HG02943 (cell line): Measurements from ENCODE around the gene CENPV.
A peak's percentile ranks its signal among the peaks of the same experiment; 100 is the strongest.
"Not testable (repeated sequence)": the region's sequence is repeated elsewhere in the genome, so short reads cannot be mapped to it uniquely, and the experiment has no call there.

Experiments
- ATAC-seq: cut with Tn5 transposase; IDR thresholded peaks from one replicate; pipeline ENCODE4 v1.9.1; 2021; ENCODE audit warnings: mild to moderate bottlenecking, low read depth, moderate library complexity; ENCODE audit not compliant: unreplicated experiment

Gene CENPV

DNA sequence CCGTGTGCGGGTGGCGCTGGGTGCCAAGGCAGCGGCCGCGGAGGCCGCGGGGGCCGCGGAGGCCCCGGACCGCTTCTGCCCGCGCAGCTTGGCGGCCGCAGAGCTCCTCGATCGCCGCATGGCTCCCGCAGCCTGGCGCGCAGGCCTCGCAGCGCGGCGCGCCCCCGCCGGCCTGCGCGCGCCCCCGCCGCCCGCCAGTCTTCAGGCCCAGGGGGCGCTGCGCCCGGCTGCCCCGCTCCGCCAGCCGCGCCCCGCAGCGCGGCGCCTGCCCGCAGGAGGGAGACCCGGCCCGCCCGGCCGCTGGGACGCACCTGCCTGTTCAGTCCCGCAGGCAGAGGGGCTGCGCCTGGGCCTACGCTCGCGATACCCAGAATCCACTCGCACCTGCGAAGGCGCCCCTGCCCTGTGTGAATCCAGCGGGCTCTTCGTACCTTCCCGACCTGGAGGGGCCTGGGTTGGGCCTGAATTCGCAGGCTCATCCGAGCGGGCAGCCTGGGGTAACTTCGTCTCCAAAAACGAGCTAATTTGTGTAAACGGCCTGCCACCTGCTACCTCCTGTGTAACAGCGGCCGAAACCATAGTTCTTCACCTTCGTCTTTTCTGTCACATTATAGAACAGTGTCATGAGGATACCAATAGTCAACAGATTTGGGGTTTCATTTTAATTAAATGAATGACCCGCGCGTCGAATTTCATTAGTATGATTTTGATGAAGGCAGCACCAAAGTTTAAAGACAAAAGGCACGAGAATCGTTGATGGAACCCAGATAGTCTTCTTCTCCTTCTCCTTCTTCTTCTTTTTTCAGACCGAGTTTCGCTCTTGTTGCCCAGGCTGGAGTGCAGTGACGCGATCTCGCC lies at the start of gene CENPV:
Gene CENPV (minus strand): TSS at position 153 of the 858 bp plus-strand sequence. CDS start 33 bp downstream, at position 120.
- peak; percentile 57 for ATAC-seq

DNA sequence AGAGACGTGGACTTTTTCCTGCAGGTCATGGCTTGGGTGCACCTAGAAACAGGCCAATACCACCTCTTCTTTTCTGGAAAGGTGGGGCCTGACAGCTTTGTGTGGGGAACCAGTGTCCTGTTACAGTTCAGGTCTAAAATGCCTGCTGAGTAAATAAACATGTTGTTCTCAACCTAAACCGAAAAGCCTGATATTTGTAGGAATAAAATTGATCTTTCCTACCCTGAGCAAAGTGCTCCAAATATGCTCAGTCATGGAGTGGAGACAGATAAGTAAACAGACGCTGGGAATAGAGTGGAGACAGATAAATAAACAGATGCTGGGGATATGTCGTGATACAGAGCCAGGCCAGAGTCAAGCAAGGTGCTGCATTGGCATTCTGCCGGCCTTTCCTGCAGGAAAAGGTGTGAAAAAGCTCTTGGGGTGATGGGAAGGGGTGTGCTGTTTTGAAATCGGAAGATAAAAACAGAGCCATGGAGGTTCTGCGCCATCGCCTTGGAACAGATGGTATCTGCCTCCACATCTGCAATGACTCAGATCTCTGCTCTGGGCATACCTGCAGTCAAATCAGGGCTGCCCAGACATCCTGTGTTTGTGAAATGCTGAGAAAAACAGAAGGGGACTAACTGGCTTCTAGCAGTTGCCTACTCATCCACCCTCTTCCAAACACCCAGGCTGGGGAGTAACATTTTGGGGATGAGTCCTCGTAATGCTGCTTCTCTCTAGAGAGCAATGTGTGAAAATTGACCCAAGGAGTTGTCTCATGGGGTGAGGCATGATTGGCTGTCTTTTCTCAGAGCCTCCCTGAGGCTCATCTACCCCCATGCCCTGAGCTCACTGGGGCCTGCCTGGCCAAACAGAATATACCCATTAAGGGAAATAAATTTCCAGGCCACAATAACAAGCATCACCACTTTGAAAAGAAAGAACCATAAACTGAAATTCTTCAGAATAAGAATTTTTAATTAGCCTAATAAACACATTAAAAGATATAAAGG lies 45.3 kb upstream of the CENPV start:
- no peak for ATAC-seq

DNA sequence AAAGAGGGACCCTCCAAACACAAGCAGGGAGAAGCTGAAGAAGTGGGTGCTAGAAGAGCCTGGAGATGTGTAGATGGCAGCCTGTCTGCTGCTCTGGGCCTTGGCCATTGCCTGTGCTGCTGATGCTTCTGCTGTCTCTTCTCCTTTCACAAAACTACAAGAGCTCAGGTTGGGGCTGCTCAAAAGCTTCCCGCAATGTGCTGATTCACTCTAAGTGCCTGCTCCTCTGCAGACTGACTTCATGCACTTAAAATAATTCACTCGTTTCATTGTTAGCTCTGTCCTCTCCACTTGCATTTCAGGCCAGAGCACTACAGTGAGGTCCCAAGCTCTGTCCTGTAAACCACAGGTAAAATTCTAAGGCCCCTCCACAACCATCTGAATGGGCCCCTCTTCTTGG lies 43.4 kb upstream of the CENPV start:
- ATAC-seq: not testable (repeated sequence)

DNA sequence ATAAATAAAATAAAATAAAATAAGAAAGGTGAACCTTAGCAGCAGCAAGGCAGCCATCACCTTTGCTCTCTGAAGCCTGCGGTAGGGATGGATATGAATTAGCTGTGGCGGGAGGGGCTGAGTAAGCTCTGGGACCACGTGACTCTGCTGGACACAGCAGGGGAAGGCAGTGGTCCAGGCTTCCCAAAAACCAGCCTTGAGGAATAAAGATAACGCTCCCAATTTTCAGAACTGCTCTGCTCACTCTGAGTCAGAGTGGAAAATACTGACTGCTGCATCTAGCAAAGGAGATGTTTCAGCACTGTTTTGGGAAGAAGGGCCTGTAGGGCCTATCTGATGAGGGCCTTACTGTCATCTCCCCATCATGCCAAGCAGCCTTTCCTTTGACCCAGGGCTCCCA lies 42.6 kb upstream of the CENPV start:
- not testable (repeated sequence) for ATAC-seq

DNA sequence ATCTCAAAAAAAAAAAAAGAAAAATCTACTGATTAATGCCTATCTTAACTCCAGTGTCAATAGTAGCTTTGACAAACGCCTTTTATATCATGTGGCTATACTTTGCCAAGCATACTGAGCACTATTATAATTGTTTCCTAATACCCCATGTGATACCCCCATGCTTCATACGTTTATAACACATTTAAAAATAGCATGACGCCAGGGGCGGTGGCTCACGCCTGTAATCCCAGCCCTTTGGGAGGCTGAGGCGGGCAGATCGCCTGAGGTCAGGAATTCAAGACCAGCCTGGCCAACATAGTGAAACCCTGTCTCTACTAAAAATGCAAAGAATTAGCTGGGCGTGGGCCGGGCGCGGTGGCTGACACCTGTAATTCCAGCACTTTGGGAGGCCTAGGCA lies 39.2 kb upstream of the CENPV start:
- ATAC-seq: not testable (repeated sequence)

DNA sequence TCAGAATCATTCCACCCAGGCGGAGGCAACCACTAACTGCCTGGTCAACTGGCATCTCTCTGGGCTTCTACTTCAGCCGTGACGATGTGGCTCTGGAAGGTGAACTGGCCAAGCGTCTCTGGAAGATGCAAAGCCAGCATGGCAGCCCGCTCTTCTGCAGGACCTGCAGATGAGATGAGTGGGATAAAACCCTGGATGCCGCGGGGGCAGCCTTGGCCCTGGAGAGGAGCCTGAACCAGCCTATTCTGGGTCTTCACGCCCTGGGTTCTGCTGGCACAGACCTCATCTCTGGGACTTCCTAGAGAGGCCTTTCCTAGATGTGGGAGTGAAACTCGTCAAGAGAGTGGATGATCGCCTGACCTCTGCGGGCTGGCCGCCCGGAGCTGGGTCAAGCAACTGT lies 38.2 kb upstream of the CENPV start:
- no peak for ATAC-seq

DNA sequence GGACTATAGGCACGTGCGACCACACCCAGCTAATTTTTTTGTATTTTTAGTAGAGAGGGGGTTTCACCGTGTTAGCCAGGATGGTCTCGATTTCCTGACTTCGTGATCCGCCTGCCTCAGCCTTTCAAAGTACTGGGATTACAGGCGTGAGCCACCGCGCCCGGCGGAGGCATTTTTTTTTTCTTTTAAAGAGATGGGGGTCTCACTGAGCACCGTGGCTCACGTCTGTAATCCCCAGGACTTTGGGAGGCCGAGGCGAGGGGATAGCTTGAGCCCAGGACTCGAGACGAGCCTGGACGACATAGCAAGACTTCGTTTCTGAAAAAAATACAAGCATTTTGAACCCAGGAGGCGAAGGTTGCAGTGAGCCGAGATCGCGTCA lies 32.8 kb upstream of the CENPV start:
- ATAC-seq: not testable (repeated sequence)

DNA sequence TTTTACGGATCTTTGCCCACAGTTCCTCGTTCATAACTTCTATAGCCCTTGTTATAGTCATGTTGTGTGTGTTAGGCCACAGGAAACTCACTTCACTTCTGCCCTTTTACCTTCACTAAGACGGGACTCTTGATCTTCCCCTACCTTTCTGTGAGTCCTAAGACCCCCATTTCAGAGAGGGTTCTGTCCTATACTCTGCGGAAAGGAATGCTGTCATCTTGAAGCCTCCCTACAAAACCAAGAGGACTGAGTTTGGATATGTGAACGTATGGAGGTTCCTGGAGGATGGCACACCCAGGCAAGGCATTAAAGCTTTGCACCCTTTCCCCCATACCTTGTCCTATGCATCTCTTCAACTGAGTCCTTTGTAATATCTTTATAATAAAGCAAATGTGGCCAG lies 31.3 kb upstream of the CENPV start:
- ATAC-seq: no peak

DNA sequence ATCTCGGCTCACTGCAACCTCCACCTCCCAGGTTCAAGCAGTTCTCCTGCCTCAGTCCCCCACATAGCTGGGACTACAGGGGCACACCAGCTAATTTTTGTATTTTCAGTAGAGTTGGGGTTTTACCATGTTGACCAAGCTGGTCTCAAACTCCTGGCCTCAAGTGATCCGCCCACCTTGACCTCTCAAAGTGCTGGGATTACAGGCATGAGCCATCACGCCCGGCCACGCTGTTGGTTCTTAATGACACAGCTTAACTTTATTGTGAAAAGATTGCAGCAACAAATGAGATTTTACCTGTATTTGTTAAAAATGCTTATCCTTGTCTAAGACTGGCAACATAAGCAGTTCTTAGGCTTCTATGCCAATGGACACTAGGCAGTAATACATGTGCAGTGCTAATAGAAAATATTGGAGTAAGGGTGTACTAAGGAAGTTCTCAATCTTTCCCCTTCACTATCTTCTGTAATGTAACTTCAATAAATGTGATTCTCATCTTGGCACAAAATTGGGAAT lies 30.6 kb upstream of the CENPV start:
- ATAC-seq: no peak

DNA sequence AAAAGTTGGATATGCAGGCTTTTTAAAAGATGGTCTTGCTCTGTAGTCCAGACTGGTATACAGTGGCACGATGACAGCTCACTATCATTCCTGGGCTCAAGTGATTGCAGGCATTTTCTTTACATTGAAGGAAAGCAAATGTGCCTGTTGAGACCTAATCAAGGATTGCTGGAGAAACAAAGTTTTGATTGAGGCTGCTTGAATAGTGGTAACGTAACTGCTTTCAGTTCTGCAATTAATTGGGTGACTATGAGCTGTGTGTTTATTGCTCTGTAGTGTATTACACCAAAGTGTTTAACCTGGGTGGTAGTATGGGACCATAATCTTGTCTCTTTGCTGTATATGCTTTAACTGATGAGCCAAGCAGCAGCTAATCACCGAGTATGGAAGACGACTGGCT lies 29.9 kb upstream of the CENPV start:
- no peak for ATAC-seq

DNA sequence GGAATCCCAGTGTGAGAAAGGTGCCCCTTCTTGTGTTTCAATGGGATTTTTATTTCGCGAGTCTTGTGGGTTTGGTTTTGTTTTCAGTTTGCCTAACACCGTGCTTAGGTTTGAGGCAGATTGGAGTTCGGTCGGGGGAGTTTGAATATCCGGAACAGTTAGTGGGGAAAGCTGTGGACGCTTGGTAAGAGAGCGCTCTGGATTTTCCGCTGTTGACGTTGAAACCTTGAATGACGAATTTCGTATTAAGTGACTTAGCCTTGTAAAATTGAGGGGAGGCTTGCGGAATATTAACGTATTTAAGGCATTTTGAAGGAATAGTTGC lies 28.2 kb upstream of the CENPV start:
- peak; percentile 3 for ATAC-seq

DNA sequence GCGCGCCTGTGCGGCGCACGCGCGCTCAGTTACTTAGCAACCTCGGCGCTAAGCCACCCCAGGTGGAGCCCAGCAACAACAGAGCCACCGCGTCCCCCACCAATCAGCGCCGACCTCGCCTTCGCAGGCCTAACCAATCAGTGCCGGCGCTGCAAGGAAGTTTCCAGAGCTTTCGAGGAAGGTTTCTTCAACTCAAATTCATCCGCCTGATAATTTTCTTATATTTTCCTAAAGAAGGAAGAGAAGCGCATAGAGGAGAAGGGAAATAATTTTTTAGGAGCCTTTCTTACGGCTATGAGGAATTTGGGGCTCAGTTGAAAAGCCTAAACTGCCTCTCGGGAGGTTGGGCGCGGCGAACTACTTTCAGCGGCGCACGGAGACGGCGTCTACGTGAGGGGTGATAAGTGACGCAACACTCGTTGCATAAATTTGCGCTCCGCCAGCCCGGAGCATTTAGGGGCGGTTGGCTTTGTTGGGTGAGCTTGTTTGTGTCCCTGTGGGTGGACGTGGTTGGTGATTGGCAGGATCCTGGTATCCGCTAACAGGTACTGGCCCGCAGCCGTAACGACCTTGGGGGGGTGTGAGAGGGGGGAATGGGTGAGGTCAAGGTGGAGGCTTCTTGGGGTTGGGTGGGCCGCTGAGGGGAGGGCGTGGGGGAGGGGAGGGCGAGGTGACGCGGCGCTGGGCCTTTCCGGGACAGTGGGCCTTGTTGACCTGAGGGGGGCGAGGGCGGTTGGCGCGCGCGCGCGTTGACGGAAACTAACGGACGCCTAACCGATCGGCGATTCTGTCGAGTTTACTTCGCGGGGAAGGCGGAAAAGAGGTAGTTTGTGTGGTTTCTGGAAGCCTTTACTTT lies 27.6 kb upstream of the CENPV start, which contains the start of gene UBB:
Gene UBB (plus strand): TSS at position 452 of the 856 bp plus-strand sequence. CDS start 817 bp downstream, outside the sequence.
- ATAC-seq: peak; percentile 90

DNA sequence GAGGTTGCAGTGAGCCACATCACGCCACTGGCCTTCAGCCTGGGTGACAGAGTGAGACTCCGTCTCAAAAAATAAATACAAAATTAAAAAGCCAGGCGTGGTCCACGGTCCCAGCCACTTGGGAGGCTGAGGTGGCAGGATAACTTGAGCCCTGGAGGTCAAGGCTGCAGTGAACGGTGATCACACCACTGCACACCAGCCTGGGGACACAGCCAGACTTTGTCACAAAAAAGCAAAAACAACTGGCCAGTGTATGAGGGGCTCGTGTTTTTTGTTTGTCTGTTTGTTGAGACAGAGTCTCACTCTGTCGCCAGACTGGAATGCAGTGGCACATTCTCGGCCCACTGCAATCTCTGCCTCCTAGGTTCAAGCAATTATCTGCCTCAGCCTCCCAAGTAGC lies 26.4 kb upstream of the CENPV start:
- ATAC-seq: no peak

DNA sequence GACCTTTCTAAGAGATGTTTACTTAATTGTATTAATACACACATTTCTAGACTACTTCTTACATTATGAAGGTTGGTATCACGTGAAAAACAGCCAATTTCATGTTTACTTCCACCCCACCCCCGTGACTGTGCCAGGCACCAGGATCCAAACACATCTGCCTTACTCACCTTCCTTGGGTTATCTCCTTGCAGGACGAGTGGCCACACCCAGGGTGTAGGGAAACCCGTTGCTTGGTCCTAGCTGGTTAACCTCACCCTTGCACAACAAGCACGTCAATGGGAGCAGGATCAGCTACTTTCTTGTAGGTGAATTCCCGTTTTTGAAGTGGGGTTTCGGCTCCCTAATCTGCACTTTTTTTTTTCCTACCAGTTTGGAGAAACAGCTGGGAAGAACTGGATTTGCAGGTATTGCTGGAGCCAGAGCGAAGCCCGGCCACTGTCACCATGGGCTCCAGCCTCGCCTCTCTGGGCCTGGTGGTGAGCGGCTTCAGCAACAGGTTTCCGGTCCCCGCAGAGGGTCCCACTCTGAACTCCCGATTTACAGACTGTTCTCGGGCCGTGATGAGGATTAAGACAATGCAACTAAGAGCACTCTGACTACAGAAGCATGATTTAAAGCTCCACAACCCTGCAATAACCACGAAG lies 25.5 kb upstream of the CENPV start:
- ATAC-seq: no peak

DNA sequence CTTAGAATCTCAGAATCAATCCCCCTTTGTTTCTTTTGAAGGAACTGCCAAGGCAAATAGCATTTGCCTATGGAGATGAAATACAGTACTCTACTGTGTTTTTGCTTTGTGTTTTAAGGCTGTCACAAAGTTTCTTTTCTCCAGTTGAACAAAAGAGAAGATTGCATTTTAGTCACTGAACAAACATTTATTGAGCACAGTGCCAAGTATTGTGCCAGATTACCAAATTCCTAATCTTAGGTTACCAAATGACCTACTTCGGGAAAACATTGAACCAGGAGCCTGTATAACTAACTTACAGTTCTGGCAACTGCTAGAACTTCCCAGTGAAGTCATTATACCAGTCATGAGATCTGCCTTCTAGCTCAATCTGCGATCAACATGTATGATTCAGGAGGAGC lies 24.7 kb upstream of the CENPV start:
- no peak for ATAC-seq

DNA sequence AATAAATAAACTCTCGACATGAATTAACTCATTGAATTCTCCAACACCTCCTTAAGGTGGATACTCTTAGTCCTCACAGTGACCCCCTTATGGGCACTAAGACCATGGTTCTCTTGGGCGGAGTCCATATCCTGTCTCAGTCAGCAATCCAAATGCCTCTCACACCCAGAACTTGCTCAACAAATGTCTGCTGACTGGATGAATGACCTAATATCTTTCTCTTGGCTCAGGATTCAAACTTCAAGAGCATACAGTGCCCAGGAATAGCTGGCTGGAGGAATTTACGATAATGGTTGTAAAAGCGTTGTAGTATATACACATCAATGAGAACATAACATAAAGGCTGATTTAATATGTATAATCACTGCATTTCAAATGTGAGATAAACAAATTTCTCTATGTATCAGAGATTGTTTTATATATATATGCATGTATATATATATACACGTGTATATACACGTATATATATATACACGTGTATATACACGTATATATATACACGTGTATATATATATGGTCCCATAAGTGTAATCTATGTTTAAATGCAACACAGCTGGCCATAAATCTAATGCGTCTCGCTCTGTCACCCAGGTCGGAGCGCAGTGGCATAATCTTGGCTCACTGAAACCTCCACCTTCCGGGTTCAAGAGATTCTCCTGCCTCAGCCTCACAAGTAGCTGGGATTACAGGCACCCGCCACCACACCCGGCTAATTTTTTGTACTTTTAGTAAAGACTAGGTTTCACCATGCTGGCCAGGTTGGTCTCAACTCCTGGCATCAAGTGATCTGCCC lies 21.1 kb upstream of the CENPV start:
- no peak for ATAC-seq

DNA sequence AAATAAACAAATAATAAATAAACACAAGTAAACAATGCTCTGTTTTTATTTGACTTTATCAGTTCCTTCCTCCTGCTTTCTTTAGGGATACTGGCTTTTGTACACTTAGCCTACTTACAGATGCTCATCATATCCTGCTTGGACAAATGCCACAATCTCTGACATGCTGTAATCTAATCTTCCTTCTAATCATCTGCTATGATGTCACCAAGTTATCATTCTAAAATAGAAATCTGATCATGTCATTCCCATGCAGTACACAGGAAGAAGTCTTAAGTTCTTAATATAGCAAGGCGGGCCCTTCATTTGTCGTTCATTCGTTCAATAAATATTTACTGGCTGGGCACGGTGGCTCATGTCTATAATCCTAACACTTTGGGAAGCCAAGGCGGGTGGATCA lies 18.5 kb upstream of the CENPV start:
- ATAC-seq: no peak

DNA sequence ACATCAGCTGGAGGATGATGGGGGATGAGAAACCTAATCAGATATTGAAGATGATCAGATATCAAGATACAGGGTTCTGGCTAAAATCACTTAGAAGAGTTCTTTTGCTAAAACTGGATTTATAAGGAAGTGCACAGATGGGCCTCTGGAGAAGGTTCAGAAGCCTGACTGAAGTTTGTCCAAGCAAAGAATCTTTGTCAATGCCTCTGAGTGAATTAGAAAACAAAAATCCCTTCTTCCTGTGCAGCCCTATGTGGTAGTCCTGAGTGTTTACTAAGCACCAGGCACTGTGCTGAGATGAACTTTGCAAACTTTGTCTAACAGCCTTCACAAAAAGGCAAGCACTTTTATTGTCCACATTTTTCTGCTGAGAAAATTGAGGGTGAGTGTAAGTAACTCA lies 11.4 kb upstream of the CENPV start:
- no peak for ATAC-seq
